Measurements from ENCODE around the gene ABCC1. TPM values are rescaled to one million over a fixed set of nuclear protein-coding genes. Genes with fewer than 3 reads are reported as not detected.

Gene ABCC1
- polyA plus RNA-seq, 3 donors, result 1.4 to 23.6 (median 3.0) TPM

DNA sequence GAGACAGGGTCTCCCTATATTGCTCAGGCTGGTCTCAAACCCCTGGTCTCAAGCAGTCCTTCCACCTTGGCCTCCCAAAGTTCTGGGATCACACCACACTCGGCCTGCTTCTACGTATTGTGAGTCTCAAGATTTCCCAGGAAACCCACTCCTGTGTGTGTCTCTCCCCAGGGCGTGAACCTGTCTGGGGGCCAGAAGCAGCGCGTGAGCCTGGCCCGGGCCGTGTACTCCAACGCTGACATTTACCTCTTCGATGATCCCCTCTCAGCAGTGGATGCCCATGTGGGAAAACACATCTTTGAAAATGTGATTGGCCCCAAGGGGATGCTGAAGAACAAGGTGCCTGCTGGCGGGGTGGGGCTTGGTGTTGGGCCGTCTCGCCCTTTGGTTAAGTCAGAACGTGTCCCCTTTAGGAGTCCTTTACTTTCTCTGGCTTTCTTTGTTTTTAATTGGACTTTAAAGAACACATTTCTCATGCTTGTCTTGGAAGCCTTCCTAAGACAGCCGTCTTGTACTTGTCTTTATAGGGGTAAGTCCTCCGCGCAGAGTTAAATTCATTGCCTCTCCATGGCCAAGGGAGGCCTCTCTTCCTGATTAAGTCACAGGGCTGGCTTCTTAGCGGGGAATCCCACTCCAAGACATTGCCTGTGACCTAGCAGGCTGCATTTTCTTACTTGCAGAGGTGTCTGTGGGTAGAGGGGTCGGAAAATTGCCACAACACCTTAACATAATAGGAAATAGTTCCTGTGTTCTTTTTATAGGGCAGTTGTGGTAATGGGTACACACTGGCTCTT lies 137.4 kb downstream of the ABCC1 start:
- H3K36me3 ChIP-seq (replicated peaks in 1 of 2; ENCODE audit: control insufficient read depth in 1 of 2, insufficient read depth in 2 of 2, low read length in 2 of 2), result peaks cover 77 to 98% of the 10 kb centered on the region in 2 donors
- no peak overlapping the region for H2AFZ ChIP-seq (ENCODE audit: insufficient read depth, low read depth, low read length, poor library complexity, severe bottlenecking)
- DNase-seq, result no peak
- H3K79me2 ChIP-seq (ENCODE audit: insufficient read depth, low read length), result no peaks in the 10 kb centered on the region
- H3K4me2 ChIP-seq (replicated peaks; ENCODE audit: extremely low read depth, low read length, poor library complexity, severe bottlenecking), result no peak overlapping the region
- Mint-ChIP-seq H3K27me3 (ENCODE audit: low read depth in 3 of 3) (peaks cover 0 to 2% (median 0%) of the 10 kb centered on the region in 3 donors), H3K9me3 (peaks cover 8 to 13% (median 10%) of the 10 kb centered on the region in 7 donors), H3K4me1 (peaks cover 3% of the 10 kb centered on the region), H3K36me3 (peaks cover 87 to 100% of the 10 kb centered on the region in 2 donors), H3K27ac (no peak overlapping the region), H3K4me3 (no peak overlapping the region)
- H3K9ac ChIP-seq (ENCODE audit: insufficient read depth, low read length, poor library complexity, severe bottlenecking), result no peak overlapping the region
- H3K9me3 ChIP-seq (replicated peaks in 1 of 2; ENCODE audit: control insufficient read depth in 1 of 2, insufficient read depth in 1 of 2, low read length in 2 of 2), result peaks cover 11 to 12% of the 10 kb centered on the region in 2 donors
- H4K20me1 ChIP-seq (ENCODE audit: insufficient read depth, low read length), result no peaks in the 10 kb centered on the region
- H3K4me1 ChIP-seq (ENCODE audit: control insufficient read depth in 1 of 2, insufficient read depth in 2 of 2, low read length in 2 of 2), result peaks cover 0 to 3% of the 10 kb centered on the region in 2 donors
- 100% methylated on average over 5 of the region's 18 CpGs for WGBS (ENCODE audit: insufficient coverage)
- TF ChIP-seq, protein P1, sequence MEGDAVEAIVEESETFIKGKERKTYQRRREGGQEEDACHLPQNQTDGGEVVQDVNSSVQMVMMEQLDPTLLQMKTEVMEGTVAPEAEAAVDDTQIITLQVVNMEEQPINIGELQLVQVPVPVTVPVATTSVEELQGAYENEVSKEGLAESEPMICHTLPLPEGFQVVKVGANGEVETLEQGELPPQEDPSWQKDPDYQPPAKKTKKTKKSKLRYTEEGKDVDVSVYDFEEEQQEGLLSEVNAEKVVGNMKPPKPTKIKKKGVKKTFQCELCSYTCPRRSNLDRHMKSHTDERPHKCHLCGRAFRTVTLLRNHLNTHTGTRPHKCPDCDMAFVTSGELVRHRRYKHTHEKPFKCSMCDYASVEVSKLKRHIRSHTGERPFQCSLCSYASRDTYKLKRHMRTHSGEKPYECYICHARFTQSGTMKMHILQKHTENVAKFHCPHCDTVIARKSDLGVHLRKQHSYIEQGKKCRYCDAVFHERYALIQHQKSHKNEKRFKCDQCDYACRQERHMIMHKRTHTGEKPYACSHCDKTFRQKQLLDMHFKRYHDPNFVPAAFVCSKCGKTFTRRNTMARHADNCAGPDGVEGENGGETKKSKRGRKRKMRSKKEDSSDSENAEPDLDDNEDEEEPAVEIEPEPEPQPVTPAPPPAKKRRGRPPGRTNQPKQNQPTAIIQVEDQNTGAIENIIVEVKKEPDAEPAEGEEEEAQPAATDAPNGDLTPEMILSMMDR (IDR thresholded peaks at IDR 0.05), result no peak
- intact Hi-C loops (cut with micrococcal nuclease), result no loop called here
- H3K4me3 ChIP-seq (replicated peaks in 1 of 3; ENCODE audit: low read depth in 2 of 3, low read length in 3 of 3), result no peak overlapping the region
- no peak overlapping the region for H3K27ac ChIP-seq (ENCODE audit: low read depth in 1 of 2, low read length in 2 of 2)
- no peaks in the 10 kb centered on the region for H3K27me3 ChIP-seq (ENCODE audit: control insufficient read depth in 2 of 2, insufficient read depth in 2 of 2, low read length in 2 of 2)

DNA sequence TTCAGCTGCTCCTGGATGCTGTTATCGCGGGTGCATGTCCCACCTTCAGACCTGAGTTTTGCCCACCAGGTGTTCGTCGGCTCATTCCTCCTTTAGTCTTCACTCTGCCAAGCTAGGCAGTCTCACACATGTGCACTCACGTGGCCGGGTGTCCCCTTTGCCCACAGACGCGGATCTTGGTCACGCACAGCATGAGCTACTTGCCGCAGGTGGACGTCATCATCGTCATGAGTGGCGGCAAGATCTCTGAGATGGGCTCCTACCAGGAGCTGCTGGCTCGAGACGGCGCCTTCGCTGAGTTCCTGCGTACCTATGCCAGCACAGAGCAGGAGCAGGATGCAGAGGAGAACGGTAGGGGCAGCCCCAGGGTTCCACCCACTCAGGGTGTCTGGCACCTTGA lies 140.8 kb downstream of the ABCC1 start:
- Histone ChIP-seq H4K20me1 (ENCODE audit: insufficient read depth, low read length) (peaks cover 3% of the 10 kb centered on the region), H3K27me3 (ENCODE audit: control insufficient read depth in 2 of 2, insufficient read depth in 2 of 2, low read length in 2 of 2) (no peaks in the 10 kb centered on the region), H3K79me2 (ENCODE audit: insufficient read depth, low read length) (no peaks in the 10 kb centered on the region), H3K9me3 (replicated peaks in 1 of 2; ENCODE audit: control insufficient read depth in 1 of 2, insufficient read depth in 1 of 2, low read length in 2 of 2) (no peaks in the 10 kb centered on the region), H3K27ac (ENCODE audit: low read depth in 1 of 2, low read length in 2 of 2) (no peak overlapping the region), H3K4me3 (replicated peaks in 1 of 3; ENCODE audit: low read depth in 2 of 3, low read length in 3 of 3) (no peak overlapping the region), H3K4me2 (replicated peaks; ENCODE audit: extremely low read depth, low read length, poor library complexity, severe bottlenecking) (no peak overlapping the region), H3K36me3 (replicated peaks in 1 of 2; ENCODE audit: control insufficient read depth in 1 of 2, insufficient read depth in 2 of 2, low read length in 2 of 2) (peaks cover 65 to 91% of the 10 kb centered on the region in 2 donors), H3K4me1 (ENCODE audit: control insufficient read depth in 1 of 2, insufficient read depth in 2 of 2, low read length in 2 of 2) (no peaks in the 10 kb centered on the region), H2AFZ (ENCODE audit: insufficient read depth, low read depth, low read length, poor library complexity, severe bottlenecking) (no peak overlapping the region), H3K9ac (ENCODE audit: insufficient read depth, low read length, poor library complexity, severe bottlenecking) (no peak overlapping the region)
- TF ChIP-seq, protein P1 (IDR thresholded peaks at IDR 0.05), result no peak
- peaks cover 0 to 2% (median 0%) of the 10 kb centered on the region in 3 donors for H3K27me3 Mint-ChIP-seq (ENCODE audit: low read depth in 3 of 3)
- H3K4me3 Mint-ChIP-seq, result no peak overlapping the region
- intact Hi-C loops (cut with micrococcal nuclease), result no loop called here
- 92% methylated on average over 19 of the region's 19 CpGs for WGBS (ENCODE audit: insufficient coverage)
- DNase-seq, result no peak
- H3K4me1 Mint-ChIP-seq, result no peaks in the 10 kb centered on the region
- H3K9me3 Mint-ChIP-seq, result no peaks in the 10 kb centered on the region
- H3K27ac Mint-ChIP-seq, result no peak overlapping the region
- H3K36me3 Mint-ChIP-seq, result peaks cover 82 to 98% of the 10 kb centered on the region in 2 donors
